Ishikawa (cell line): ENCODE measurements around the gene CDH18.

ENCODE experiments used
- CEBPB ChIP-seq: IDR thresholded peaks from 2 replicates; pipeline ENCODE4 v1.6.1; 2012
- REST ChIP-seq: IDR thresholded peaks from 2 replicates; pipeline ENCODE4 v1.6.1; 2012; ENCODE audit warnings: low read depth, mild to moderate bottlenecking
- ZBTB7A ChIP-seq: IDR thresholded peaks from 2 replicates; pipeline ENCODE4 v1.6.1; 2012; ENCODE audit warnings: low read depth

- TF ChIP-seq ZBTB7A (no peak), REST (no peak), CEBPB (no peak)
Observed at GRCh38 chr5:19927170-19927569, 60.8 kb downstream of the CDH18 start.
